Parathyroid adenoma (tissue), 2 donors: ENCODE measurements around the gene VASN.

Experiments used
- H2AFZ ChIP-seq: fragments of 300-600 bp; sonication (generic); one replicate; pipeline ENCODE4 v1.7.0; 2017; ENCODE audit warnings: antibody characterized with exemption, mild to moderate bottlenecking
- H3K27ac ChIP-seq: fragments of 300-600 bp; sonication (generic); one replicate; pipeline ENCODE4 v1.7.0; 2017
- H3K27me3 ChIP-seq: fragments of 300-600 bp; sonication (generic); one replicate; pipeline ENCODE4 v1.7.0; 2017; ENCODE audit warnings: low read length; ENCODE audit not compliant: control insufficient read depth, insufficient read depth
- H3K36me3 ChIP-seq: fragments of 300-600 bp; sonication (generic); one replicate; pipeline ENCODE4 v1.7.0; 2017; ENCODE audit warnings: low read length; ENCODE audit not compliant: control insufficient read depth, insufficient read depth
- H3K4me1 ChIP-seq: fragments of 300-600 bp; sonication (generic); one replicate; pipeline ENCODE4 v1.7.0; 2017; ENCODE audit warnings: control low read depth
- H3K4me2 ChIP-seq: fragments of 300-600 bp; sonication (generic); one replicate; pipeline ENCODE4 v1.7.0; 2017; ENCODE audit warnings: low read length
- H3K4me3 ChIP-seq: fragments of 300-600 bp; sonication (generic); one replicate; pipeline ENCODE4 v1.7.0; 2017; ENCODE audit warnings: low read depth, low read length
- H3K79me2 ChIP-seq: fragments of 300-600 bp; sonication (generic); one replicate; pipeline ENCODE4 v1.7.0; 2017; ENCODE audit warnings: control low read depth
- H3K9ac ChIP-seq: fragments of 300-600 bp; sonication (generic); one replicate; pipeline ENCODE4 v1.7.0; 2017; ENCODE audit warnings: mild to moderate bottlenecking
- H3K9me3 ChIP-seq: fragments of 300-600 bp; sonication (generic); one replicate; pipeline ENCODE4 v1.7.0; 2017; ENCODE audit warnings: low read length; ENCODE audit not compliant: control insufficient read depth
- TF ChIP-seq, protein P1 (sequence below): fragments of 300-600 bp; sonication (generic); IDR thresholded peaks from one replicate; pipeline ENCODE4 v1.7.0; 2017; ENCODE audit warnings: antibody characterized with exemption, mild to moderate bottlenecking
- donor health status: primary hyperparathyroidism.

Gene VASN

GRCh38 chr16:4402439-4403132 lies 30.9 kb downstream of the VASN start:
- H3K4me2 ChIP-seq = no peak overlapping the region
- H3K36me3 ChIP-seq = no peaks in the 10 kb centered on the region
- peak overlapping the region; percentile 35 for H2AFZ ChIP-seq
- no peaks in the 10 kb centered on the region for H3K9me3 ChIP-seq
- no peak overlapping the region for H3K9ac ChIP-seq
- no peak overlapping the region for H3K4me3 ChIP-seq
- H3K27ac ChIP-seq = no peak overlapping the region
- TF ChIP-seq, protein P1, sequence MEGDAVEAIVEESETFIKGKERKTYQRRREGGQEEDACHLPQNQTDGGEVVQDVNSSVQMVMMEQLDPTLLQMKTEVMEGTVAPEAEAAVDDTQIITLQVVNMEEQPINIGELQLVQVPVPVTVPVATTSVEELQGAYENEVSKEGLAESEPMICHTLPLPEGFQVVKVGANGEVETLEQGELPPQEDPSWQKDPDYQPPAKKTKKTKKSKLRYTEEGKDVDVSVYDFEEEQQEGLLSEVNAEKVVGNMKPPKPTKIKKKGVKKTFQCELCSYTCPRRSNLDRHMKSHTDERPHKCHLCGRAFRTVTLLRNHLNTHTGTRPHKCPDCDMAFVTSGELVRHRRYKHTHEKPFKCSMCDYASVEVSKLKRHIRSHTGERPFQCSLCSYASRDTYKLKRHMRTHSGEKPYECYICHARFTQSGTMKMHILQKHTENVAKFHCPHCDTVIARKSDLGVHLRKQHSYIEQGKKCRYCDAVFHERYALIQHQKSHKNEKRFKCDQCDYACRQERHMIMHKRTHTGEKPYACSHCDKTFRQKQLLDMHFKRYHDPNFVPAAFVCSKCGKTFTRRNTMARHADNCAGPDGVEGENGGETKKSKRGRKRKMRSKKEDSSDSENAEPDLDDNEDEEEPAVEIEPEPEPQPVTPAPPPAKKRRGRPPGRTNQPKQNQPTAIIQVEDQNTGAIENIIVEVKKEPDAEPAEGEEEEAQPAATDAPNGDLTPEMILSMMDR = peak; percentile 94
- no peaks in the 10 kb centered on the region for H3K4me1 ChIP-seq
- peaks cover 2% of the 10 kb centered on the region for H3K79me2 ChIP-seq
- no peaks in the 10 kb centered on the region for H3K27me3 ChIP-seq

- no peak overlapping the region for H2AFZ ChIP-seq
- peaks cover 2% of the 10 kb centered on the region for H3K79me2 ChIP-seq
- no peak overlapping the region for H3K4me2 ChIP-seq
- H3K4me3 ChIP-seq = no peak overlapping the region
- no peak overlapping the region for H3K27ac ChIP-seq
- no peak overlapping the region for H3K9ac ChIP-seq
- no peaks in the 10 kb centered on the region for H3K27me3 ChIP-seq
- H3K4me1 ChIP-seq = no peaks in the 10 kb centered on the region
- H3K36me3 ChIP-seq = no peaks in the 10 kb centered on the region
- TF ChIP-seq, protein P1 = no peak
- no peaks in the 10 kb centered on the region for H3K9me3 ChIP-seq
Observed at GRCh38 chr16:4403133-4403949, 31.7 kb downstream of the VASN start.

DNA sequence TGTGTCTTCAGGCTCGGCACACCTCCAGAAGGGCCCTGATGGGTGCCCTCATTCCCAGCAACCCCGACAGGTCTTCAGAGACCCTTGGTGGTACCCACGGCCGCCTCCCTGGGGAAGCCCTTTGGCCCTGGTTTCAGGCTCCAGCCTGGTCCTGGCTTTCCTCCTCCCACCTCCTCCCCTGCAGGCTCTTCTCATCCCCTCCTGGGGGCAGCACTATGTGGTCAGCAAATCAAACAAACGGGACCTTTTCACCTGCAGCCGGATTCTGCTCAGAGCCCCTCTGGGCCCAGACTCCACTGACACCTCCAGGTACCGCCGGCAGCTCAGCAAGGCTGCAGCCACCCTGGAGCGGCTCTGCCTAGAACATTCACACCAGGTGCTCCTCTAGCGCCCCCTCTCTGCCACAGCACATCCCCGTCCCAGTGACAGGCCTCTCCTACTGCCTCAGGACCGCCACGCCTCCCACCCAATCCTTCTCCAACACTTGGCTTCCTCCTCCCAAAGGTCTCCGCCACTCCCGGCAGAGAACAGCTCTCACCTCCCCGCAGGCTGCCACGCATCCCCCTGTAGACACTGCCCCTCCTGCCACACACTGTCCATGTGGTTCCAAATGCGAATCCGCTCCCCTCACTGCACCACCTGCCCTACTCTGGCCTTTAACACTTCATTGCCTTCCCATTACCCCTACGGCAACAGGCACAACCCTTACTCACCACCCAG lies 32.8 kb downstream of the VASN start:
- peaks cover 4% of the 10 kb centered on the region for H3K4me1 ChIP-seq
- TF ChIP-seq, protein P1 = no peak
- H3K27me3 ChIP-seq = no peaks in the 10 kb centered on the region
- H3K4me2 ChIP-seq = no peak overlapping the region
- no peak overlapping the region for H2AFZ ChIP-seq
- H3K36me3 ChIP-seq = no peaks in the 10 kb centered on the region
- H3K9me3 ChIP-seq = no peaks in the 10 kb centered on the region
- no peak overlapping the region for H3K9ac ChIP-seq
- no peak overlapping the region for H3K27ac ChIP-seq
- H3K79me2 ChIP-seq = peaks cover 2% of the 10 kb centered on the region
- no peak overlapping the region for H3K4me3 ChIP-seq

GRCh38 chr16:4404967-4405696 lies 33.5 kb downstream of the VASN start:
- Histone ChIP-seq H3K9ac (no peak overlapping the region), H3K4me2 (no peak overlapping the region), H2AFZ (no peak overlapping the region), H3K27ac (no peak overlapping the region), H3K79me2 (peaks cover 2% of the 10 kb centered on the region), H3K9me3 (no peaks in the 10 kb centered on the region), H3K36me3 (no peaks in the 10 kb centered on the region), H3K4me1 (peaks cover 11% of the 10 kb centered on the region), H3K27me3 (no peaks in the 10 kb centered on the region), H3K4me3 (no peak overlapping the region)
- TF ChIP-seq, protein P1 = no peak
